IMR-90 (cell line): ENCODE data around the gene LYRM4. TPM values are rescaled to one million over a fixed set of nuclear protein-coding genes. Genes with fewer than 3 reads are reported as not detected.

Experiments
- ATAC-seq: fragments of 200-7000 bp; cut with Tn5 transposase; 2 replicates; pipeline ENCODE4 v1.9.1; 2020; ENCODE audit warnings: low read depth, mild to moderate bottlenecking, moderate library complexity
- BruUV-seq: library from RNA; stranded (reverse); fragments of 400-500 nt; replicated peaks from 2 replicates; lab custom pipeline; 2021; lab: Mats Ljungman, UMichigan
- CTCF ChIA-PET: fragments of 300-600 bp; formaldehyde crosslinking; extraction: SDS; loops from one replicate; lab custom pipeline; 2021; ENCODE audit warnings: antibody characterized with exemption; lab: Yijun Ruan, JAX
- POLR2A ChIA-PET: fragments of 300-600 bp; sonication (Branson Sonifier 250); formaldehyde crosslinking; loops from one replicate; lab custom pipeline; 2022; ENCODE audit warnings: antibody characterized with exemption; ENCODE audit not compliant: unreplicated experiment; lab: Charles Lee
- DNase-seq: peaks from one replicate; pipeline ENCODE4 v3.0.0; 2013
- H2AFZ ChIP-seq: replicated peaks from 2 replicates; pipeline ENCODE3; 2013; ENCODE audit warnings: low read length, mild to moderate bottlenecking; ENCODE audit not compliant: poor library complexity
- H2AK5ac ChIP-seq: 2 replicates; pipeline ENCODE4 v1.6.1; 2013; ENCODE audit warnings: low read depth, low read length, inconsistent platforms
- H2AK9ac ChIP-seq: replicated peaks from 2 replicates; pipeline ENCODE3; 2013; ENCODE audit warnings: mild to moderate bottlenecking, low read depth, low read length, moderate library complexity; ENCODE audit not compliant: poor library complexity
- H2BK120ac ChIP-seq: 2 replicates; pipeline ENCODE4 v1.6.1; 2013; ENCODE audit warnings: low read depth, low read length, inconsistent platforms
- H2BK15ac ChIP-seq: 3 replicates; pipeline ENCODE4 v1.6.1; 2013; ENCODE audit warnings: low read depth, low read length, inconsistent platforms
- H2BK20ac ChIP-seq: 2 replicates; pipeline ENCODE4 v1.6.1; 2013; ENCODE audit warnings: low read depth, mild to moderate bottlenecking, inconsistent platforms, low read length, moderate library complexity
- H2BK5ac ChIP-seq: 2 replicates; pipeline ENCODE4 v1.6.1; 2013; ENCODE audit warnings: mild to moderate bottlenecking, low read depth, low read length, inconsistent platforms; ENCODE audit not compliant: poor library complexity, severe bottlenecking
- H3K14ac ChIP-seq: replicated peaks from 2 replicates; pipeline ENCODE4 v1.6.1; 2013; ENCODE audit warnings: low read depth, low read length, inconsistent platforms
- H3K18ac ChIP-seq: 2 replicates; pipeline ENCODE4 v1.6.1; 2013; ENCODE audit warnings: low read depth, low read length, control low read depth
- H3K23ac ChIP-seq: 2 replicates; pipeline ENCODE4 v1.6.1; 2013; ENCODE audit warnings: low read depth, low read length, inconsistent platforms
- H3K27ac ChIP-seq: 2 replicates; pipeline ENCODE4 v1.5.1; 2013; ENCODE audit warnings: mild to moderate bottlenecking, control low read depth, low read length; ENCODE audit not compliant: insufficient read depth
- H3K27me3 ChIP-seq: 2 replicates; pipeline ENCODE4 v1.6.1; 2013; ENCODE audit warnings: low read length; ENCODE audit not compliant: control insufficient read depth, insufficient read depth
- H3K36me3 ChIP-seq: 2 replicates; pipeline ENCODE4 v1.6.1; 2013; ENCODE audit warnings: low read length, mixed read lengths; ENCODE audit not compliant: control insufficient read depth, insufficient read depth
- H3K4ac ChIP-seq: 2 replicates; pipeline ENCODE4 v1.6.1; 2013; ENCODE audit warnings: low read depth, low read length, inconsistent platforms
- H3K4me1 ChIP-seq: 2 replicates; pipeline ENCODE4 v1.6.1; 2013; ENCODE audit warnings: low read length, mixed read lengths; ENCODE audit not compliant: control insufficient read depth, insufficient read depth
- H3K4me2 ChIP-seq: 2 replicates; pipeline ENCODE4 v1.6.1; 2013; ENCODE audit warnings: low read depth, mild to moderate bottlenecking, control low read depth, low read length, moderate library complexity
- H3K4me3 ChIP-seq: 2 replicates; pipeline ENCODE4 v1.5.1; 2013; ENCODE audit warnings: low read depth, mild to moderate bottlenecking, control low read depth, low read length, moderate library complexity; ENCODE audit not compliant: insufficient read depth
- H3K56ac ChIP-seq: 2 replicates; pipeline ENCODE4 v1.6.1; 2013; ENCODE audit warnings: low read length, inconsistent platforms; ENCODE audit not compliant: insufficient read depth; ENCODE audit errors: extremely low read depth
- H3K79me1 ChIP-seq, 2 experiments: 2 replicates each; pipeline ENCODE4 v1.6.1; 2013; ENCODE audit warnings: low read length in 2 of 2, inconsistent platforms in 1 of 2, low read depth in 1 of 2
- H3K9ac ChIP-seq: 2 replicates; pipeline ENCODE4 v1.6.1; 2013; ENCODE audit warnings: low read depth, low read length, control low read depth
- H3K9me1 ChIP-seq: 2 replicates; pipeline ENCODE4 v1.6.1; 2013; ENCODE audit warnings: low read length, inconsistent platforms; ENCODE audit not compliant: insufficient read depth
- H3K9me3 ChIP-seq: 2 replicates; pipeline ENCODE4 v1.6.1; 2013; ENCODE audit warnings: low read length; ENCODE audit not compliant: control insufficient read depth, insufficient read depth
- H4K20me1 ChIP-seq: 2 replicates; pipeline ENCODE4 v1.6.1; 2013; ENCODE audit warnings: low read length, inconsistent platforms; ENCODE audit not compliant: insufficient read depth
- H4K5ac ChIP-seq: 2 replicates; pipeline ENCODE4 v1.6.1; 2013; ENCODE audit warnings: mild to moderate bottlenecking, low read depth, low read length, control low read depth
- H4K8ac ChIP-seq, 2 experiments: 2 replicates each; pipeline ENCODE4 v1.6.1; 2013; ENCODE audit warnings: low read depth in 2 of 2, low read length in 2 of 2, control low read depth in 1 of 2, inconsistent platforms in 1 of 2
- H4K91ac ChIP-seq: 2 replicates; pipeline ENCODE4 v1.6.1; 2013; ENCODE audit warnings: low read depth, low read length, inconsistent platforms; ENCODE audit not compliant: insufficient read depth
- BHLHE40 ChIP-seq: fragments of 150-350 bp; IDR thresholded peaks from 2 replicates; pipeline ENCODE4 v1.6.1; 2016; ENCODE audit warnings: mild to moderate bottlenecking, low read depth, low read length
- CEBPB ChIP-seq: IDR thresholded peaks from 2 replicates; pipeline ENCODE4 v1.6.1; 2012; ENCODE audit warnings: low read depth, low read length, improper control_type of control experiment
- CTCF ChIP-seq: conservative IDR thresholded peaks from 2 replicates; pipeline ENCODE4 v1.5.1; 2012; ENCODE audit warnings: mild to moderate bottlenecking, low read depth, low read length, improper control_type of control experiment
- FOS ChIP-seq: fragments of 150-350 bp; IDR thresholded peaks from 2 replicates; pipeline ENCODE4 v1.6.1; 2016; ENCODE audit warnings: low read depth, low read length
- MAFK ChIP-seq: IDR thresholded peaks from 2 replicates; pipeline ENCODE4 v1.6.1; 2012; ENCODE audit warnings: low read depth, low read length, improper control_type of control experiment
- MXI1 ChIP-seq: IDR thresholded peaks from 2 replicates; pipeline ENCODE4 v1.6.1; 2012; ENCODE audit warnings: low read depth, mild to moderate bottlenecking, low read length, moderate library complexity, borderline replicate concordance
- RAD21 ChIP-seq: IDR thresholded peaks from 2 replicates; pipeline ENCODE4 v1.6.1; 2012; ENCODE audit warnings: low read length, improper control_type of control experiment
- RCOR1 ChIP-seq: IDR thresholded peaks from 2 replicates; pipeline ENCODE4 v1.6.1; 2012; ENCODE audit warnings: mild to moderate bottlenecking, low read length, improper control_type of control experiment; ENCODE audit not compliant: insufficient replicate concordance
- RFX5 ChIP-seq: IDR thresholded peaks from 2 replicates; pipeline ENCODE4 v1.8.0; 2012; ENCODE audit warnings: low read depth, mild to moderate bottlenecking, low read length, moderate library complexity
- WGBS, 2 experiments: methylation state at CpG; one replicate each; pipeline versions ENCODE4 v1.1.5 to v1.1.7; 2013; ENCODE audit warnings: missing lambda C conversion rate in 2 of 2; ENCODE audit not compliant: insufficient read length in 1 of 2; ENCODE audit errors: extremely low coverage in 2 of 2; 5-methylcytosine and 5-hydroxymethylcytosine counted together
- dilution Hi-C: fragments of 300-500 bp; cut with HindIII; formaldehyde crosslinking; loops from one replicate; pipeline ENCODE4 v1.14.3; 2018; ENCODE audit warnings: low sequenced_read_pairs; ENCODE audit not compliant: unreplicated experiment
- in situ Hi-C: fragments of 300-500 bp; cut with MboI; formaldehyde crosslinking; loops from 3 replicates; pipeline ENCODE4 v1.14.3; 2019; ENCODE audit warnings: low sequenced_read_pairs, inconsistent platforms, mixed read lengths
- intact Hi-C: fragments of 100-400 bp; cut with micrococcal nuclease; formaldehyde crosslinking; loops from 2 replicates; pipeline ENCODE4 v1.10.0; 2022
- polyA plus RNA-seq, 3 experiments: library from polyadenylated mRNA; depleted of rRNA; stranded (reverse); fragments of >200 nt; gene quantifications; 2 replicates each; pipeline ENCODE4 v1.2.3, GENCODE V29; 2012; ENCODE audit warnings: low replicate concordance in 1 of 3
- total RNA-seq: library from RNA; depleted of rRNA; stranded (reverse); fragments of >200 nt; gene quantifications from 2 replicates; pipeline ENCODE4 v1.2.3, GENCODE V29; 2012

The LYRM4 gene
- total and polyA plus RNA-seq, 2 of the 4 experiments (the other 2 are of a cell fraction) = 11.5 to 26.6 TPM

- no TSS peak for BruUV-seq
- no peak overlapping the region for H2BK5ac ChIP-seq
- no peak overlapping the region for H3K9ac ChIP-seq
- dilution Hi-C loops = no loop called here
- H3K23ac ChIP-seq = no peak overlapping the region
- no peaks in the 10 kb centered on the region for H4K20me1 ChIP-seq
- peak; percentile 22 for DNase-seq
- H2BK20ac ChIP-seq = no peak overlapping the region
- no peak overlapping the region for H4K8ac ChIP-seq
- ChIA-PET CTCF (no interaction called here), POLR2A (interaction anchor here (0.6 kb wide), 1 partner anchor 22 kb away, joined by 22 read pairs; no protein-coding TSS in a partner anchor)
- H3K9me3 ChIP-seq = no peaks in the 10 kb centered on the region
- no peak overlapping the region for H2AK5ac ChIP-seq
- ATAC-seq = no peak
- H3K4me3 ChIP-seq = no peak overlapping the region
- H4K91ac ChIP-seq = no peak overlapping the region
- H2BK120ac ChIP-seq = no peak overlapping the region
- H3K4me2 ChIP-seq = no peak overlapping the region
- H2AFZ ChIP-seq = no peak overlapping the region
- H3K56ac ChIP-seq = no peak overlapping the region
- H3K4me1 ChIP-seq = peaks cover 10% of the 10 kb centered on the region
- WGBS, 2 experiments = 50% methylated on average over 2 of the region's 3 CpGs; no CpG with 5 or more reads in 1 of the 2 experiments
- no peak overlapping the region for H3K18ac ChIP-seq
- H4K5ac ChIP-seq = no peak overlapping the region
- no peaks in the 10 kb centered on the region for H3K36me3 ChIP-seq
- in situ Hi-C loops = no loop called here
- H3K14ac ChIP-seq = no peak overlapping the region
- H3K4ac ChIP-seq = no peak overlapping the region
- no peak for TF ChIP-seq CEBPB
- no peak for TF ChIP-seq RCOR1
- no peak for TF ChIP-seq MAFK
- no peak for TF ChIP-seq FOS
- TF ChIP-seq RAD21 = no peak
- no peak for TF ChIP-seq BHLHE40
- no peak for TF ChIP-seq MXI1
- no peak for TF ChIP-seq RFX5
- TF ChIP-seq CTCF = no peak
- no peak overlapping the region for H3K27ac ChIP-seq
- H2BK15ac ChIP-seq = no peak overlapping the region
- no peaks in the 10 kb centered on the region; the same call in none of the 2 replicates for H3K27me3 ChIP-seq
- no peak overlapping the region for H2AK9ac ChIP-seq
- H3K79me1 ChIP-seq = no peaks in the 10 kb centered on the region
- intact Hi-C loops = no loop called here
- peaks cover 5% of the 10 kb centered on the region; the same call in 1 of the 2 replicates for H3K9me1 ChIP-seq
Observed at GRCh38 chr6:5080574-5080973, 180.2 kb downstream of the LYRM4 start.
